Measurements from ENCODE around the gene ZNF276. TPM values are rescaled to one million over a fixed set of nuclear protein-coding genes. Genes with fewer than 3 reads are reported as not detected.
"Not testable (repeated sequence)": the region's sequence is repeated elsewhere in the genome, so short reads cannot be mapped to it uniquely, and the experiment has no call there.

The ZNF276 gene
- total RNA-seq, 1 experiment from 2014 or later: 10.6 TPM

- no peak for DNase-seq (ENCODE audit: low read depth)
These were observed 61.2 kb downstream of the ZNF276 start for GRCh38 chr16:89782489-89782888.

- not testable (repeated sequence) for DNase-seq (ENCODE audit: low read depth)
These were observed 62.6 kb downstream of the ZNF276 start for GRCh38 chr16:89783952-89784351.

- no peak for DNase-seq (ENCODE audit: low read depth)
These were observed 63.1 kb downstream of the ZNF276 start for GRCh38 chr16:89784406-89784805.

- DNase-seq (ENCODE audit: low read depth): no peak
These were observed 64.3 kb downstream of the ZNF276 start for GRCh38 chr16:89785523-89786155.

GRCh38 chr16:89786474-89787364, 65.4 kb downstream of the ZNF276 start:
- DNase-seq (ENCODE audit: low read depth): no peak

DNA sequence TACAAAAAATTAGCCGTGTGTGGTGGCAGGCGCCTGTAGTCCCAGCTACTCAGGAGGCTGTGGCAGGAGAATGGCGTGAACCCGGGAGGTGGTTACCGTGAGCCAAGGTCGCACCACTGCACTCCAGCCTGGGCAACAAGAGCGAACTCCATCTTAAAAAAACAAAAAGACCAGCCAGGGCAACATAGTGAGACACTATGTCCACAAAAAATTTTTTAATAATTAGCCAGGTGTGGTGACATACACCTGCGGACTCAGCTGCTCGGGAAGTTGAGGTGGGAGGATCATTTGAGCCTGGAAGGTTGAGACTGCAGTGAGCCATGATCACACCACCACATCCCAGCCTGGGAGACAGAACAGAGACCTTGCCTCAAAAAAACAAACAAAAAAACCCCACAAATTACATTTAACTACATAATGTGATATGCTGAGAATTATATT, 66.0 kb downstream of the ZNF276 start:
- no peak for DNase-seq (ENCODE audit: low read depth)

Other genes starting within 250 kb of the ZNF276 start
- gene ANKRD11, start 231.0 kb upstream of the ZNF276 start, total RNA-seq (2014; rRNA removed): 44.6 and 63.4 TPM in 2 replicates
- 195 and 211 TPM in 2 replicates for gene SPG7, start 213.1 kb upstream of the ZNF276 start, total RNA-seq (2014; rRNA removed)
- gene RPL13, start 160.9 kb upstream of the ZNF276 start, total RNA-seq (2014; rRNA removed): 4,987 and 9,010 TPM in 2 replicates
- gene CPNE7, start 145.8 kb upstream of the ZNF276 start, total RNA-seq (2014; rRNA removed): 119 and 147 TPM in 2 replicates
- 0.46 TPM in 1 of 2 replicates, not detected in the other for gene DPEP1, start 107.9 kb upstream of the ZNF276 start, total RNA-seq (2014; rRNA removed)
- gene CHMP1A, start 63.8 kb upstream of the ZNF276 start, total RNA-seq (2014; rRNA removed): 97.0 and 107 TPM in 2 replicates
- 10.7 and 10.9 TPM in 2 replicates for gene SPATA33, start 63.7 kb upstream of the ZNF276 start, total RNA-seq (2014; rRNA removed)
- gene CDK10, start 34.8 kb upstream of the ZNF276 start, total RNA-seq (2014; rRNA removed): 60.1 and 67.6 TPM in 2 replicates
- gene SPATA2L, start 19.8 kb upstream of the ZNF276 start, total RNA-seq (2014; rRNA removed): 13.7 and 17.9 TPM in 2 replicates
- gene VPS9D1, start 639 bp upstream of the ZNF276 start, total RNA-seq (2014; rRNA removed): 9.8 and 10.0 TPM in 2 replicates
- gene FANCA, start 95.1 kb downstream of the ZNF276 start, total RNA-seq (2014; rRNA removed): 38.9 and 45.3 TPM in 2 replicates
- 6.9 and 7.1 TPM in 2 replicates for gene SPIRE2, start 106.9 kb downstream of the ZNF276 start, total RNA-seq (2014; rRNA removed)
- gene TCF25, start 152.1 kb downstream of the ZNF276 start, total RNA-seq (2014; rRNA removed): 171 and 180 TPM in 2 replicates
- gene MC1R, start 197.3 kb downstream of the ZNF276 start, total RNA-seq (2014; rRNA removed): 7.6 and 7.7 TPM in 2 replicates
- gene TUBB3, start 201.8 kb downstream of the ZNF276 start, total RNA-seq (2014; rRNA removed): 443 and 463 TPM in 2 replicates
- 78.2 and 87.1 TPM in 2 replicates for gene DEF8, start 227.2 kb downstream of the ZNF276 start, total RNA-seq (2014; rRNA removed)